ACC112 (cell line): ENCODE data around the gene BRD9.
"Not testable (repeated sequence)": the region's sequence is repeated elsewhere in the genome, so short reads cannot be mapped to it uniquely, and the experiment has no call there.

ENCODE experiments used
- H2AFZ ChIP-seq: fragments of 200-600 bp; sonication (generic); one replicate; pipeline ENCODE4 v1.6.0; 2017; ENCODE audit warnings: antibody characterized with exemption, low read length; ENCODE audit not compliant: unreplicated experiment
- H3K27ac ChIP-seq: fragments of 200-600 bp; sonication (generic); 2 replicates; pipeline ENCODE4 v1.5.1; 2014; ENCODE audit warnings: low read depth, mild to moderate bottlenecking, antibody characterized with exemption, low read length, moderate library complexity
- H3K27me3 ChIP-seq: fragments of 200-600 bp; sonication (generic); 2 replicates; pipeline ENCODE4 v1.6.1; 2014; ENCODE audit warnings: mild to moderate bottlenecking, antibody characterized with exemption, low read length, moderate library complexity, mixed read lengths; ENCODE audit not compliant: insufficient read depth
- H3K36me3 ChIP-seq: fragments of 200-600 bp; sonication (generic); 2 replicates; pipeline ENCODE4 v1.6.1; 2016; ENCODE audit warnings: mild to moderate bottlenecking, antibody characterized with exemption, low read length, moderate library complexity, mixed read lengths; ENCODE audit not compliant: insufficient read depth
- H3K4me1 ChIP-seq: fragments of 200-600 bp; sonication (generic); one replicate; pipeline ENCODE4 v1.6.1; 2016; ENCODE audit warnings: low read length, mixed read lengths; ENCODE audit not compliant: insufficient read depth, unreplicated experiment, control insufficient read depth
- H3K4me3 ChIP-seq: fragments of 200-600 bp; sonication (generic); 2 replicates; pipeline ENCODE4 v1.5.1; 2014; ENCODE audit warnings: mild to moderate bottlenecking, low read depth, low read length
- H3K79me2 ChIP-seq: fragments of 200-600 bp; sonication (generic); one replicate; pipeline ENCODE4 v1.6.0; 2016; ENCODE audit warnings: low read length; ENCODE audit not compliant: control insufficient read depth, unreplicated experiment, insufficient read depth

The BRD9 gene

DNA sequence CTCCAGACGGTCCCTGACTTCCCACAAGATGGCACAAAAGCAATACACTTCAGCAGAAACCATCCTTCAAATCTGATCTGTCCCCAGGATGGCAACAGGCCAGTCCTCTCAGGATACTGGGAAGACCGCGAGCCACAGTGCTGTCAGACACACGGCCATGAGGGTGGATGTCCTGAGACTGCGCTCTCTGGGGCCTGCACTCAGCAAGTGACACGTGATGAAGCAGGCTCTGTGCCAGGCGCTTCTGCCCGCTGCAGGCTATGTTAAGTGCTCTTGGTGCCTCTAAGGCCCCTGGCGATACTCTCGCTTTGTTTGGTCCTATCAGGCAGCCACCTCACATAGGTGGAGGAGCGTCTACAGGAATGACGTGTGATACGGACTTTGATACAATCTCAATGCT, 7.1 kb downstream of the BRD9 start:
- peaks cover 61% of the 10 kb centered on the region for H3K36me3 ChIP-seq
- peaks cover 83% of the 10 kb centered on the region for H3K79me2 ChIP-seq
- H3K27ac ChIP-seq, result no peak overlapping the region

DNA sequence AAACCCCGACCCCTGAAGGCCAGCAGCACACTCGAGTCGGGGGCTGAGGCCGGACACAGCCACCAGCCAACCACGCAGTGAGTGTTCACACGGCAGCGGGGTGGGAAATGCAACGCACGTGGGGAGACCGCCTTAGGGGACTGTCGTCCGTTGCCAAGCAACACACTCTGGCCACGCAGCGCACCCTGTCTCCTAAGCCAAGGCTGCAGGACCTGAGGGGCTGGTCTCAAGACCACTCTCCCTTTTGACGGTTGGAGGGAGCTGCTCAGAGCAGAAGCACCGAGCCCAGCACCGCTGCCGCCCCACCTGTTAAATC, 7.5 kb downstream of the BRD9 start:
- Histone ChIP-seq H3K27me3 (no peaks in the 10 kb centered on the region), H2AFZ (no peak overlapping the region), H3K4me3 (no peak overlapping the region), H3K4me1 (peaks cover 9% of the 10 kb centered on the region), H3K79me2 (peaks cover 78% of the 10 kb centered on the region), H3K36me3 (peaks cover 61% of the 10 kb centered on the region), H3K27ac (no peak overlapping the region)

More for the DNA sequence above, 7.1 kb downstream of the BRD9 start:
- H3K4me3 ChIP-seq, result no peak overlapping the region
- H3K27me3 ChIP-seq, result no peaks in the 10 kb centered on the region
- peaks cover 9% of the 10 kb centered on the region for H3K4me1 ChIP-seq
- no peak overlapping the region for H2AFZ ChIP-seq

DNA sequence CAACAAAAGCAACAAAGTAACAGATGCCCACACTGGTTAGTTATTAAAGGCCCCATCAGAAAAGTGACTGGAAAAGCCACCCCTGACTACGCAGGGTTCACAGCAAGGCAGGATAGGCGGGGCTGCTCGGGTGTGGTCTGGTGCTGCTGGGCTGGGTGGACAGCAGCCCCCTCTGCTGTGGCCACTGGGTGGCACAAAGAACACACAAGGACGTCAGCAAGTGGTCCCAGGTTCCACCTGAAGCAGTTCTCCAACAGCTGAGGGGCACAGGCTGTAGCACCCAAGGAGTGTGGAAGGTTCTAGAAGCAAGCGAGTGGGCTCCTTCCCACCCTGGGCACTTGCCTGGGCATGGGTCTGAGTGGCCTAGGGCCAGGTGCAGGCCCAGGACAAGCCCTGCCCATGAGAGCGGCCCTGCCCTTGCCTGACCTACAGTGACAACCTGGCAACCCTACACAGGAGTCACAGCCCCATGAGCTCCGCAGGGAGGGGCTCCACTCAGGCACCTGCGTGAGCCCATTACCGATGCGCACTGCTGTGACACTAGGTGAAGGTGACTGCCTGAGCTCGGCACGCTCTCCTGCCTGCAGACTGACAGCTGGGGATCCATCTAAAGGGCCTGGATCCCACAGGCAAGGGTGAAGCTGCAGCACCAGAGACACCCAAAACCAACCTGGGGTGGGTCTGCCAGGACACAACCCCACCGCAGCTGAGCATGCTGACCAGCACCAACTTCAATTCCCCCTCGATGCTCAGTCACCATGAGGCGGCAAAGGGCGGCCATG, 8.1 kb downstream of the BRD9 start:
- Histone ChIP-seq H3K27me3 (no peaks in the 10 kb centered on the region), H3K36me3 (peaks cover 58% of the 10 kb centered on the region), H3K4me1 (peaks cover 9% of the 10 kb centered on the region), H3K27ac (no peak overlapping the region), H2AFZ (no peak overlapping the region), H3K79me2 (peaks cover 73% of the 10 kb centered on the region), H3K4me3 (no peak overlapping the region)

DNA sequence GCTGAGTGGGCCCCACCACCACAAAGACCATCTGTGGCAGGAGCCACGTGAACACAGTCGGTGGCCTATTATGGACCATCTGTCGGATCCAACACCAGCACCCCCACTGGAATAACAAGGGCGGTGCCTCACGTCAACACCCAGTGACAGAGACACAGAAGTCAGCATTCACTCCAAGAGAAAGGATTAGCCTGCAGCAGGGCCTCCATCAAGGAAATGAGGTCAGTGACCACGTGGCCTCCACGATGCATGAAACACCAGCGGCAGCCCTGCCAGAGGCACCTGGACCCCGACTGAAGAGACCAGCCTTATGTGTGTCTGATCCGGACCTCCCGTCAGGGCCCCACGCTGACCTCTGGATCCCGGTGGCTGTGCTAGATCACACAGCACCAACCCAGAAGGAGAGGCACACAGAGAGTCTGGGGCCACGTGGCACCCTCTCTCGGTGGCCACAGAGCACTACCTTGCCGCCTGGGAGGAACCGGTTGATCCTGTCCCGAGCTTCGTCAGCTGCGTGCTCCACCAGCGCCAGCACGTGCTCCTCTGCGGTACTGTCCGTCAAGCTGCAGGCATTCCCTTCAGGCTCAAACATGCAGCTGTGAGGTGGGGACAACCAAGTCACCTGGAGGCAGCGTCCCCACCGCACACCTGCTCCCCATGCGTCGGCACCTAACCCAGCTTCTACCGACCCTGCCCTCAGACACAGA, 9.0 kb downstream of the BRD9 start:
- Histone ChIP-seq H3K4me1 (peaks cover 9% of the 10 kb centered on the region), H2AFZ (no peak overlapping the region), H3K36me3 (peaks cover 55% of the 10 kb centered on the region), H3K27me3 (no peaks in the 10 kb centered on the region), H3K27ac (no peak overlapping the region), H3K4me3 (no peak overlapping the region), H3K79me2 (peaks cover 66% of the 10 kb centered on the region)

DNA sequence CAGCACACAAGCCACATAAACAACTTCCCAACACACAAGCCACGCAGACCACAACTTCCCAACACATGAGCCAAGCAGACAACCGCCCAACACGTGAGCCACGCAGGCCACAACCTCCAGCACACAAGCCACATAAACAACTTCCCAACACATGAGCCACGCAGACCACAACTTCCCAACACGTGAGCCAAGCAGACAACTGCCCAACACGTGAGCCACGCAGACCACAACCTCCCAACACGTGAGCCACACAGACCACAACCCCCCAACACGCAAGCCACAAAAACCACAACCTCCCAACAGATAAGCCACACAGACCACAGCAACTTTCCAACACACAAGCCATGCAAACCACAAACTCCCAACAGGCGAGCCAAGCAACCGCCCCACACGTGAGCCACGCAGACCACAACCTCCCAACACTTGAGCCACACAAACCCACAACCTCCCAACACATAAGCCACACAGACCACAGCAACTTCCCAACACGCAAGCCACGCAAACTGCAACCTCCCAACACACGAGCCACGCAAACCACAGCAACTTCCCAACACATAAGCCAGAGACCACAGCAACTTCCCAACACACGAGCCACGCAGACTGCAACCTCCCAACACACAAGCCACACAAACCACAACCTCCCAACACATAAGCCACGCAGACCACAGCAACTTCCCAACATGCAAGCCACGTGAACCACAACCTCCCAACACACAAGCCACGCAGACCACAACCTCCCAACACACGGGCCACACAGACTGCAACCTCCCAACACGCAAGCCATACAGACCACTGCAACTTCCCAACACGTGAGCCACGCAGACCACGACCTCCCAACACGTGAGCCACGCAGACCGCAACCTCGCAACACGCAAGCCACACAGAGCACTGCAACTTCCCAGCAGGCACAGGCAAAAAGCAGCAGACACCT, 10.1 kb downstream of the BRD9 start:
- no peaks in the 10 kb centered on the region for H3K27me3 ChIP-seq
- no peaks in the 10 kb centered on the region for H3K4me1 ChIP-seq
- H3K4me3 ChIP-seq, result no peak overlapping the region
- H3K36me3 ChIP-seq, result peaks cover 54% of the 10 kb centered on the region; the same call in 1 of the 2 replicates
- peaks cover 56% of the 10 kb centered on the region for H3K79me2 ChIP-seq
- H2AFZ ChIP-seq, result no peak overlapping the region
- no peak overlapping the region for H3K27ac ChIP-seq

DNA sequence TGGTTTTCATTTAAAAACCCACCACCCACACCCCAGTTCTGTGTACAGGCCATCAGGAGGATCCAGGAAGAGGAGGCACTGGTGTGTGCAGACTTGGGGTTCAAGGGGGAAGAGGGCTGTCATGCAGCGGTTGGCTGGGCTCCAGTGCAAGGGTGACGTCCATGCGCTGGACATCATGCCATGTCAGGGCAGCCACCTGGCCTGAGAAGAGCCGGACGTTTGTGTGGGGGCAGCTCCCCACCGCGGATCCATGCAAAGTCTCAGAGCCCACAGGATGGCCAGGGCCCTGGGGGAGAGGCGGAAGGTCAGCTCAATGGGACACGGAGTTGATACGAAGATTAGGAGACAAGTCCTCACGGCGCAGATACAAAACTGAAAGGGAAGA, 11.1 kb downstream of the BRD9 start:
- peaks cover 51% of the 10 kb centered on the region for H3K79me2 ChIP-seq
- H2AFZ ChIP-seq, result no peak overlapping the region

DNA sequence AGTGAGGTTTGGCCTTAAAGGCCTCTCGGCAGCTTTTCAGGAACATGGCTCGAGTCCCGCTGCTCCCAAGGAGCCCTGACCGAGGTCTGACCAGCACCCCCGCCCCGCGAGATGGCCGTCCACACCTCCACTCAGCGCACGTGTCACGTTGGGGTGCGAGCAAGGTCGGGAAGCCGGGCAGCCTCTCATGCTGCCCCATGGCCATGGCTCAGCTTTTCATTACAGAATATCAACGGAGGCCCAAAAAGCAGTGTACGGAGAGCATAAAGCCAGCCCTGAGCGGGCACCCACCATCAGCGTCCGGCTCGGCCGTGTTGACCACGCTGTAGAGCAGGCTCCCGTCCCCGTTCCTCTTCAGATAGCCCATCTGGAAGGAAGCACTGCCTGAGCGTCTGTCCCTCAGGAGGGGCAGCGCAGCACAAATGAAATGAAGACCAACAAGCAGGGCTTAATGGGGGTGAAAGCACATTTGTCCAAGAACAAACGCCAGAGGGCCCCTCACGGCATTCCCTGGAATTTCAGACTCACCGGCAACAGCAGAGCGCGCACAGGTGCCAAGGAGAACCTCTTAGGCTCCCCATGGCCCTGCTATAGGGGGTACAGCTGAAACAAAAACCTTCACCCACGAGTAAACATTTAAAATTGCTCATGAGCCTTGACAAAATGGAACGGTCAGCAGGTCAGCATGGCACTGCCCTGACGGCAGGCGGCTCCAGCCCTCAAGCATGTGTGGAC, 11.6 kb downstream of the BRD9 start:
- H3K27ac ChIP-seq, result no peak overlapping the region
- peaks cover 41% of the 10 kb centered on the region; the same call in 1 of the 2 replicates for H3K36me3 ChIP-seq

More for the DNA sequence above, 11.1 kb downstream of the BRD9 start:
- Histone ChIP-seq H3K4me1 (no peaks in the 10 kb centered on the region), H3K4me3 (no peak overlapping the region), H3K27ac (no peak overlapping the region), H3K27me3 (no peaks in the 10 kb centered on the region), H3K36me3 (peaks cover 46% of the 10 kb centered on the region; the same call in 1 of the 2 replicates)

DNA sequence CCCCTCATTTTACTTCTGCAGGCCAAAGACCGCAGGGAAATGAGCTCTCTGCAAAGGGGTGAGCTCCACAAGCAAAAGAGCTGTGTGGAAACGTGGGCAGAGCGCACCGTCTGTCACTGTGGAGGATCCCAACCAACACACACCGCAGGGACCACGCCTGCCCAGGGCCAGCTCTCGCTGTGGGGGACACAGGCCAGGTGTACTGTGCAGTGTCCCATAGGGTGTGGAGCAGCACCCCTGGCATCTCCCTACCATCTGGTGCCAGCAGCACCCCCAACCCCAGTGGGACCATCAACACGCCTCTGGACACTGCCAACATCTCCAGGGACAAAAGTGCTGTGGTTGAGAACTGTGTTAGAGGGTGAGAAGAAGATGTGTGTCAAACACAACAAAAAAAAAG, 13.9 kb downstream of the BRD9 start:
- Histone ChIP-seq H3K79me2 (peaks cover 27% of the 10 kb centered on the region), H3K36me3 (peaks cover 26% of the 10 kb centered on the region)
- not testable (repeated sequence) for H3K4me1 ChIP-seq, H2AFZ ChIP-seq, H3K27ac ChIP-seq, H3K27me3 ChIP-seq, H3K4me3 ChIP-seq

More for the DNA sequence above, 11.6 kb downstream of the BRD9 start:
- no peak overlapping the region for H2AFZ ChIP-seq
- H3K79me2 ChIP-seq, result peaks cover 48% of the 10 kb centered on the region
- H3K27me3 ChIP-seq, result no peaks in the 10 kb centered on the region
- no peak overlapping the region for H3K4me3 ChIP-seq
- no peaks in the 10 kb centered on the region for H3K4me1 ChIP-seq

DNA sequence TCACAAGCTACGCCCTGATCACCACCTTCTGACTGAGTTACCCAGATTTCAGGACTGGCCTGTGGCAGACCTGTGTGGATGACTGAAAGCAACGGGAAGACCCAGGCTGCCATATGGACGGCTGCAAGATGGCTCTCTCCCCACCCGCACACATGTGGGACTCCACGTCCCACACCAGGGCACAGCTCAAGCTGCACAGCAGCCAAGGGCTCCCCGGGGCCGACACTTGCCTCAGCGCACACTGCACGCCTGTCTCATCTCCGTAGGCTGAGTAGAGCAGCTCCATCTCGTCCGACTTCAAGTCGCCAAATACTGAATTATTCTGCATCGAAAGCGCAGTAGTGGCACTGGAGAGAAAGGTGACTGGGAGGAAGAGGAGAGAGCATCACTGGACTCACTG, 14.5 kb downstream of the BRD9 start:
- H3K27ac ChIP-seq, result no peak overlapping the region
- H3K4me3 ChIP-seq, result no peak overlapping the region
- H3K4me1 ChIP-seq, result no peaks in the 10 kb centered on the region
- peaks cover 24% of the 10 kb centered on the region for H3K79me2 ChIP-seq
- H3K36me3 ChIP-seq, result peaks cover 20% of the 10 kb centered on the region
- H2AFZ ChIP-seq, result no peak overlapping the region
- no peaks in the 10 kb centered on the region for H3K27me3 ChIP-seq
